Mesenchymal stem cell (in vitro differentiated cells and primary cell): Measurements from ENCODE around the gene ITK.

Source experiments
- DNase-seq: peaks from one replicate; pipeline ENCODE4 v3.0.0-alpha.2; 2013
- H2AFZ ChIP-seq: one replicate; pipeline ENCODE4 v1.6.1; 2013; ENCODE audit warnings: low read depth, mild to moderate bottlenecking, control low read depth, inconsistent platforms, low read length, moderate library complexity
- H2AK5ac ChIP-seq: 2 replicates; pipeline ENCODE4 v1.6.1; 2013; ENCODE audit warnings: low read length, moderate library complexity, mild to moderate bottlenecking, inconsistent platforms; ENCODE audit not compliant: severe bottlenecking
- H2BK120ac ChIP-seq: one replicate; pipeline ENCODE4 v1.6.1; 2013; ENCODE audit warnings: low read depth, mild to moderate bottlenecking, inconsistent platforms, low read length, moderate library complexity
- H2BK12ac ChIP-seq, 2 experiments: one replicate each; pipeline ENCODE4 v1.6.1; 2013; ENCODE audit warnings: inconsistent platforms in 2 of 2, low read length in 2 of 2, mild to moderate bottlenecking in 2 of 2, moderate library complexity in 2 of 2, control low read depth in 1 of 2
- H2BK15ac ChIP-seq: one replicate; pipeline ENCODE4 v1.6.1; 2013; ENCODE audit warnings: mild to moderate bottlenecking, low read depth, inconsistent platforms; ENCODE audit not compliant: poor library complexity, severe bottlenecking
- H2BK5ac ChIP-seq: 2 replicates; pipeline ENCODE4 v1.6.1; 2013; ENCODE audit warnings: low read depth, mild to moderate bottlenecking, low read length, control low read depth, inconsistent platforms; ENCODE audit not compliant: poor library complexity, severe bottlenecking
- H3K14ac ChIP-seq, 2 experiments: one replicate each; pipeline ENCODE4 v1.6.1; 2013; ENCODE audit warnings: inconsistent platforms in 2 of 2, low read length in 2 of 2, control low read depth in 1 of 2, mild to moderate bottlenecking in 1 of 2, moderate library complexity in 1 of 2
- H3K18ac ChIP-seq, 2 experiments: one replicate each; pipeline ENCODE4 v1.6.1; 2013; ENCODE audit warnings: inconsistent platforms in 2 of 2, low read length in 2 of 2, control low read depth in 1 of 2, low read depth in 1 of 2, mild to moderate bottlenecking in 1 of 2
- H3K23ac ChIP-seq, 2 experiments: one replicate each; pipeline ENCODE4 v1.6.1; 2013; ENCODE audit warnings: inconsistent platforms in 2 of 2, low read length in 2 of 2, mild to moderate bottlenecking in 2 of 2, moderate library complexity in 2 of 2, control low read depth in 1 of 2
- H3K27ac ChIP-seq: 2 replicates; pipeline ENCODE4 v1.5.1; 2013; ENCODE audit warnings: mild to moderate bottlenecking, moderate library complexity, low read length, control low read depth, inconsistent platforms; ENCODE audit not compliant: poor library complexity, severe bottlenecking
- H3K27me3 ChIP-seq, 2 experiments: 2 replicates each; pipeline versions ENCODE4 v1.6.1 to v1.7.0; 2013; ENCODE audit warnings: low read length in 2 of 2, mild to moderate bottlenecking in 2 of 2, moderate library complexity in 2 of 2, control low read depth in 1 of 2, inconsistent platforms in 1 of 2; ENCODE audit not compliant: control insufficient read depth in 1 of 2, insufficient read depth in 1 of 2
- H3K36me3 ChIP-seq, 2 experiments: 2 replicates each; pipeline versions ENCODE4 v1.6.1 to v1.7.0; 2013; ENCODE audit warnings: low read length in 2 of 2, control low read depth in 1 of 2, inconsistent platforms in 1 of 2, low read depth in 1 of 2, mild to moderate bottlenecking in 1 of 2; ENCODE audit not compliant: insufficient read depth in 2 of 2, control insufficient read depth in 1 of 2
- H3K4ac ChIP-seq, 2 experiments: one replicate each; pipeline ENCODE4 v1.6.1; 2013; ENCODE audit warnings: inconsistent platforms in 2 of 2, low read length in 2 of 2, mild to moderate bottlenecking in 2 of 2, moderate library complexity in 2 of 2, control low read depth in 1 of 2, low read depth in 1 of 2
- H3K4me1 ChIP-seq: 2 replicates; pipeline ENCODE4 v1.6.1; 2013; ENCODE audit warnings: low read depth, low read length, control low read depth; ENCODE audit not compliant: control insufficient read depth, insufficient read depth
- H3K4me2 ChIP-seq: 2 replicates; pipeline ENCODE4 v1.6.1; 2013; ENCODE audit warnings: low read length, mild to moderate bottlenecking, inconsistent platforms; ENCODE audit not compliant: poor library complexity, severe bottlenecking
- H3K4me3 ChIP-seq, 2 experiments: 2 replicates each; pipeline versions ENCODE4 v1.5.1 to v1.7.0; 2013; ENCODE audit warnings: low read length in 2 of 2, mild to moderate bottlenecking in 2 of 2, control low read depth in 1 of 2, low read depth in 1 of 2; ENCODE audit not compliant: insufficient read depth in 1 of 2
- H3K79me1 ChIP-seq: replicated peaks from 2 replicates; pipeline ENCODE4 v1.6.1; 2013; ENCODE audit warnings: mild to moderate bottlenecking, control low read depth, low read length, inconsistent platforms; ENCODE audit not compliant: poor library complexity, severe bottlenecking
- H3K9ac ChIP-seq: 2 replicates; pipeline ENCODE4 v1.7.0; 2013; ENCODE audit warnings: mild to moderate bottlenecking, low read length, moderate library complexity
- H3K9me3 ChIP-seq: 2 replicates; pipeline ENCODE4 v1.7.0; 2013; ENCODE audit warnings: mild to moderate bottlenecking, low read length; ENCODE audit not compliant: control insufficient read depth
- H4K8ac ChIP-seq: one replicate; pipeline ENCODE4 v1.6.1; 2013; ENCODE audit warnings: inconsistent platforms, mild to moderate bottlenecking, low read length, moderate library complexity
- H4K91ac ChIP-seq: one replicate; pipeline ENCODE4 v1.6.1; 2013; ENCODE audit warnings: mild to moderate bottlenecking, low read length, inconsistent platforms
- WGBS: methylation state at CpG from one replicate; pipeline ENCODE4 v1.1.7; 2013; ENCODE audit warnings: mixed read lengths; 5-methylcytosine and 5-hydroxymethylcytosine counted together

ITK gene

GRCh38 chr5:157230610-157231009 lies 50.0 kb downstream of the ITK start:
- no peak overlapping the region for H2BK120ac ChIP-seq
- no peak overlapping the region for H3K4me3 ChIP-seq
- no peaks in the 10 kb centered on the region for H3K36me3 ChIP-seq
- H3K79me1 ChIP-seq = no peaks in the 10 kb centered on the region
- no peak overlapping the region for H2BK12ac ChIP-seq
- no peak overlapping the region for H3K9ac ChIP-seq
- H3K23ac ChIP-seq = no peak overlapping the region
- no peaks in the 10 kb centered on the region for H3K9me3 ChIP-seq
- H2BK15ac ChIP-seq = no peak overlapping the region
- no peak overlapping the region for H2AK5ac ChIP-seq
- no peaks in the 10 kb centered on the region for H3K27me3 ChIP-seq
- no peak overlapping the region for H3K27ac ChIP-seq
- H3K4me1 ChIP-seq = no peaks in the 10 kb centered on the region
- no peak overlapping the region for H4K91ac ChIP-seq
- no peak overlapping the region for H3K4me2 ChIP-seq
- no peak overlapping the region for H3K14ac ChIP-seq
- no peak overlapping the region for H3K4ac ChIP-seq
- H2AFZ ChIP-seq = no peak overlapping the region
- H2BK5ac ChIP-seq = no peak overlapping the region
- H3K18ac ChIP-seq = no peak overlapping the region
- no peak overlapping the region for H4K8ac ChIP-seq
- DNase-seq = no peak

DNA sequence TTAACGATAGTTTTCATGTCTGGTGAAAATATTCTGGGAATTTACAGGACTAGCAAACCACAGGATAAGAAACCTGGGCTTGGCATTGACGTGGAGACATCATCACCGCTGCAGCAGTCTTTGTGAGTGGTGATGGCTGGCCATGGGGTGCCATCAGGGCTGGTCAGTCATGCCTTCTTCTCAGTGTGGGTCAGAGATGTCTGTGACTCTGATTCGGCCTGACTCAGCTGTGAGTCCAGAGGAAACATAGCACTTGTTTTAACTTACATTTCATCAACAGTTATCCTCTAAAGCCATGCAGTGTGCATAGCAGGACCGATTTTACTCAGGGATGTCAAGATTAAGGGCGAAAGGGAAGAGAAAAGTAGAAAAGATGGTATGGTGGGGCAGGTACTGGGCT lies 52.1 kb downstream of the ITK start:
- no peak for DNase-seq
- Histone ChIP-seq H3K9ac (no peak overlapping the region), H3K18ac (no peak overlapping the region), H2BK5ac (no peak overlapping the region), H3K14ac (no peak overlapping the region), H2AFZ (no peak overlapping the region), H3K27me3 (no peaks in the 10 kb centered on the region), H3K23ac (no peak overlapping the region), H4K8ac (no peak overlapping the region), H3K4me2 (no peak overlapping the region), H3K79me1 (no peaks in the 10 kb centered on the region), H2BK120ac (no peak overlapping the region), H3K4me3 (no peak overlapping the region), H4K91ac (no peak overlapping the region), H3K9me3 (no peaks in the 10 kb centered on the region), H3K4me1 (no peaks in the 10 kb centered on the region), H2BK15ac (no peak overlapping the region), H2AK5ac (no peak overlapping the region), H3K36me3 (no peaks in the 10 kb centered on the region), H3K4ac (no peak overlapping the region), H2BK12ac (no peak overlapping the region), H3K27ac (no peak overlapping the region)
- WGBS = 74% methylated on average over 6 of the region's 6 CpGs

DNA sequence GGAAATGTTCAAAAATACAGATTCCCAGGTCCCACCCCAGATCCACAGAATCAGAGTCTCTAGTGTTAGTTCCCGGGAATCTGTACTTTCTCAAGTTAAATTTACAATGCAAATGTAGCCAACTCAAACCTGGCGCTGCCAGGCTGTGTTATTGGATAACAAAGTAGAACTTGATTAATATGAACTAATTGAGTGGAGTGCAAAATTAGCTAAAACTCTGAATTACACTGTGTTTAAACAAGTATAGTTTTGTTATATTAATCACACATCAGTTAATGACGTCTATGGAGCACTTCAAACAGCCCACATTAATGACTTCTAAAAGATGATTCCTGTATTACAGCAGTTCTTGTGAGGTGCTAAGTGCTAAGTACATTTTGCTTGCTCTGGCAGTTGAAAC lies 52.9 kb downstream of the ITK start:
- Histone ChIP-seq H2BK5ac (no peak overlapping the region), H2BK15ac (no peak overlapping the region), H3K27ac (no peak overlapping the region), H3K4me1 (no peaks in the 10 kb centered on the region), H2AK5ac (no peak overlapping the region), H3K23ac (no peak overlapping the region), H3K4ac (no peak overlapping the region), H3K4me2 (no peak overlapping the region), H3K18ac (no peak overlapping the region), H2BK12ac (no peak overlapping the region), H3K79me1 (no peaks in the 10 kb centered on the region), H3K36me3 (no peaks in the 10 kb centered on the region), H3K4me3 (no peak overlapping the region), H2BK120ac (no peak overlapping the region), H4K91ac (no peak overlapping the region), H3K27me3 (no peaks in the 10 kb centered on the region), H4K8ac (no peak overlapping the region), H3K9ac (no peak overlapping the region), H3K14ac (no peak overlapping the region), H2AFZ (no peak overlapping the region), H3K9me3 (no peaks in the 10 kb centered on the region)
- DNase-seq = no peak
- WGBS = 89% methylated on average over 2 of the region's 3 CpGs

DNA sequence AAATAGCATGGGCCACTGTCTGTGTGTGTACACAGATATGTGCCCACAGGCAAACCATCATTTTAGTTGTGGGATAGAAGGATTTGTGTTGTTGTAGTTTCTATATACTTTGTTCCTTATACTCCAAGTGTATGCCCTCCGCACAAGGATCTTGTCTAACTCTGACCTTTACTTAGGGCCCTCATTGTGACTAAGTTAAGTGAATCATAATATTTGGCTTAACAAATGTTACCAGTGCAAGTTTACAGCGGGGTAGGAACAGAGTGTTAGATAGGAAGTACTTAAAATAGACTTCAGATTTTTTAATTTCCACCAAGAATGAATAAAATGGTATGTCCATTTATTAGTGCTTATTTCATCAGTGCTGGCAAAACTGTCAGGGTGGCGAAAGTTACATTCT lies 55.8 kb downstream of the ITK start:
- H3K27ac ChIP-seq = no peak overlapping the region
- no peak overlapping the region for H4K91ac ChIP-seq
- no peak overlapping the region for H3K4me2 ChIP-seq
- no peak overlapping the region for H3K4ac ChIP-seq
- DNase-seq = no peak
- H3K4me1 ChIP-seq = no peaks in the 10 kb centered on the region
- H3K79me1 ChIP-seq = no peaks in the 10 kb centered on the region
- H2BK120ac ChIP-seq = no peak overlapping the region
- no peak overlapping the region for H2BK12ac ChIP-seq
- no peak overlapping the region for H3K4me3 ChIP-seq
- no peak overlapping the region for H3K14ac ChIP-seq
- H2AK5ac ChIP-seq = no peak overlapping the region
- H4K8ac ChIP-seq = no peak overlapping the region
- no peaks in the 10 kb centered on the region for H3K27me3 ChIP-seq
- no peak overlapping the region for H3K23ac ChIP-seq
- no peak overlapping the region for H3K18ac ChIP-seq
- H2AFZ ChIP-seq = no peak overlapping the region
- H2BK15ac ChIP-seq = no peak overlapping the region
- H2BK5ac ChIP-seq = no peak overlapping the region
- no peak overlapping the region for H3K9ac ChIP-seq
- no peaks in the 10 kb centered on the region for H3K36me3 ChIP-seq
- WGBS = 100% methylated on average over 1 of the region's 3 CpGs
- H3K9me3 ChIP-seq = no peaks in the 10 kb centered on the region
